HepG2 (cell line): ENCODE measurements around the gene METTL1. TPM values are rescaled to one million over a fixed set of nuclear protein-coding genes. Genes with fewer than 3 reads are reported as not detected.

Experiments used
- ATAC-seq: fragments of 200-7000 bp; cut with Tn5 transposase; 3 replicates; pipeline ENCODE4 v1.9.1; 2020; ENCODE audit warnings: mild to moderate bottlenecking, moderate library complexity
- BruUV-seq: library from RNA; stranded (reverse); fragments of 400-500 nt; replicated peaks from 2 replicates; lab custom pipeline; 2021; lab: Mats Ljungman, UMichigan
- CTCF ChIA-PET: fragments of 300-600 bp; formaldehyde crosslinking; extraction: SDS; loops from one replicate; lab custom pipeline; 2021; ENCODE audit warnings: low total read pairs, inconsistent platforms, low intra/inter-chr PET ratio; lab: Yijun Ruan, JAX
- POLR2A ChIA-PET: fragments of 350-600 bp; sonication (Branson Sonifier 250); formaldehyde crosslinking; loops from one replicate; lab custom pipeline; 2020; ENCODE audit warnings: antibody characterized with exemption, inconsistent platforms; lab: Yijun Ruan, JAX
- DNase-seq: peaks from one replicate; pipeline ENCODE4 v3.0.0-alpha.2; 2015; ENCODE audit warnings: low spot score
- FAIRE-seq: peaks from 3 replicates; lab custom pipeline; 2011; peaks lifted over from hg19 to GRCh38; lab: Jason Lieb, UNC
- H2AFZ ChIP-seq: one replicate; pipeline ENCODE4 v1.6.1; 2011; ENCODE audit warnings: low read length, inconsistent platforms
- H3K27ac ChIP-seq: fragments of 300-600 bp; 3 replicates; pipeline ENCODE4 v1.8.0; 2011; ENCODE audit warnings: mixed run types, mild to moderate bottlenecking, mixed read lengths, low read length, inconsistent platforms; ENCODE audit not compliant: insufficient read depth; ENCODE audit errors: extremely low read length
- H3K27me3 ChIP-seq, 2 experiments: fragments of 200-600 bp in 1 of 2; 2 replicates in 1 of 2; 3 replicates in 1 of 2; pipeline versions ENCODE4 v1.6.0 to v1.8.0; 2011; ENCODE audit warnings: low read length in 2 of 2, mild to moderate bottlenecking in 2 of 2, moderate library complexity in 2 of 2, inconsistent platforms in 1 of 2; ENCODE audit not compliant: insufficient read depth in 2 of 2, control insufficient read depth in 1 of 2
- H3K36me3 ChIP-seq, 2 experiments: fragments of 200-600 bp in 1 of 2; replicated peaks in 1 of 2; 2 replicates in 1 of 2; 3 replicates in 1 of 2; pipeline versions ENCODE4 v1.5.1 to v1.8.0; 2011; ENCODE audit warnings: low read length in 2 of 2, inconsistent platforms in 1 of 2; ENCODE audit not compliant: insufficient read depth in 2 of 2, control insufficient read depth in 1 of 2
- H3K4me1 ChIP-seq: 2 replicates; pipeline ENCODE4 v1.5.1; 2012; ENCODE audit warnings: low read length, inconsistent platforms; ENCODE audit not compliant: insufficient read depth
- H3K4me2 ChIP-seq: 2 replicates; pipeline ENCODE4 v1.6.0; 2011; ENCODE audit warnings: low read depth, low read length, inconsistent platforms
- H3K4me3 ChIP-seq, 3 experiments: fragments of 200-600 bp in 1 of 3; sonication (generic), shearing (Covaris generic) in 1 of 3; replicated peaks in 1 of 3; 2 replicates each; pipeline ENCODE4 v1.5.1; 2011 to 2016; ENCODE audit warnings: low read length in 3 of 3, inconsistent platforms in 2 of 3, low read depth in 2 of 3, mild to moderate bottlenecking in 2 of 3, control low read depth in 1 of 3, mixed read lengths in 1 of 3; ENCODE audit not compliant: insufficient read depth in 1 of 3
- H3K79me2 ChIP-seq: one replicate; pipeline ENCODE4 v1.6.1; 2011; ENCODE audit warnings: low read length, inconsistent platforms; ENCODE audit not compliant: insufficient read depth
- H3K9ac ChIP-seq: 2 replicates; pipeline ENCODE4 v1.6.0; 2011; ENCODE audit warnings: mild to moderate bottlenecking, low read depth, low read length, inconsistent platforms; ENCODE audit not compliant: insufficient read depth
- H3K9me3 ChIP-seq: 2 replicates; pipeline ENCODE4 v1.5.1; 2012; ENCODE audit warnings: mild to moderate bottlenecking, low read length
- H4K20me1 ChIP-seq: 2 replicates; pipeline ENCODE4 v1.6.0; 2011; ENCODE audit warnings: inconsistent platforms, mild to moderate bottlenecking, low read length, moderate library complexity; ENCODE audit not compliant: insufficient read depth
- KMT2A ChIP-seq: sonication (generic); formaldehyde crosslinking; IDR thresholded peaks from 2 replicates; pipeline ENCODE4 v1.4.0; 2020; ENCODE audit warnings: missing genetic modification reagents
- NFKBIZ ChIP-seq: IDR thresholded peaks from 2 replicates; pipeline ENCODE4 v1.6.1; 2018; ENCODE audit warnings: missing genetic modification reagents, missing compliant biosample characterization
- NR2F6 ChIP-seq, 2 experiments: IDR thresholded peaks; 2 replicates each; pipeline ENCODE4 v1.6.1; 2016; ENCODE audit warnings: antibody characterized with exemption in 1 of 2, mild to moderate bottlenecking in 1 of 2
- TCF7L2 ChIP-seq: IDR thresholded peaks from 2 replicates; pipeline ENCODE4 v1.6.1; 2011; ENCODE audit warnings: mild to moderate bottlenecking, low read depth, low read length, moderate library complexity
- ZNF275 ChIP-seq: sonication (generic); formaldehyde crosslinking; IDR thresholded peaks from 2 replicates; pipeline ENCODE4 v1.8.0; 2022; ENCODE audit warnings: missing genetic modification reagents, mild to moderate bottlenecking, inconsistent platforms, borderline replicate concordance
- ZNF318 ChIP-seq: sonication (generic); formaldehyde crosslinking; IDR thresholded peaks from 2 replicates; pipeline ENCODE4 v1.4.0; 2020; ENCODE audit warnings: mild to moderate bottlenecking, missing genetic modification reagents
- ZNF362 ChIP-seq: sonication (generic); formaldehyde crosslinking; IDR thresholded peaks from 2 replicates; pipeline ENCODE4 v1.4.0; 2020; ENCODE audit warnings: missing genetic modification reagents, mild to moderate bottlenecking, borderline replicate concordance
- ZNF713 ChIP-seq: sonication (generic); formaldehyde crosslinking; IDR thresholded peaks from 2 replicates; pipeline ENCODE4 v1.4.0; 2020; ENCODE audit warnings: mild to moderate bottlenecking, missing genetic modification reagents
- WGBS: methylation state at CpG from one replicate; pipeline ENCODE4 v1.1.6; 2017; ENCODE audit warnings: low lambda C conversion rate; 5-methylcytosine and 5-hydroxymethylcytosine counted together
- in situ Hi-C: cut with HindIII; loops from 2 replicates; pipeline ENCODE4 v1.10.0; 2017; ENCODE audit warnings: low pct_unique_long_range_greater_than_20kb; ENCODE audit not compliant: extremely low pct_ligation_motif_present
- intact Hi-C: fragments of 100-400 bp; cut with micrococcal nuclease; formaldehyde crosslinking; loops from one replicate; pipeline ENCODE4 v1.10.0; 2022; ENCODE audit not compliant: unreplicated experiment
- polyA plus RNA-seq, 8 experiments: library from polyadenylated mRNA; depleted of rRNA in 3 of 8; stranded (reverse) in 7 of 8; unstranded in 1 of 8; fragments of >200 nt; fragmentation: Illumina TruSeq in 4 of 8; extraction: Trizol in 4 of 8; gene quantifications; 2 replicates each; pipeline versions ENCODE4 v1.2.1 to v1.2.3, GENCODE V29; 2011 to 2016; ENCODE audit warnings: low read depth in 4 of 8, missing spikeins in 1 of 8, mixed read lengths in 1 of 8; ENCODE audit not compliant: insufficient read depth in 1 of 8
- total RNA-seq, 5 experiments: library from RNA; depleted of rRNA; stranded (reverse); fragments of >200 nt; fragmentation: Illumina TruSeq; extraction: Trizol; gene quantifications; 2 replicates each; pipeline ENCODE4 v1.2.3, GENCODE V29; 2016; ENCODE audit warnings: low read depth in 1 of 5

The METTL1 gene
- total and polyA plus RNA-seq, 2 of the 13 experiments (the other 11 are each of a cell fraction or from before 2014, with no cell fraction given), result 34.7 to 36.9 TPM

GRCh38 chr12:57803319-57803893, 31.5 kb upstream of the METTL1 start (continued):
- TF ChIP-seq NFKBIZ (CRISPR knock-in tag), result no peak
- TF ChIP-seq ZNF275 (CRISPR knock-in tag), result no peak
- TF ChIP-seq ZNF362 (CRISPR knock-in tag), result no peak

- H3K9me3 ChIP-seq, result no peaks in the 10 kb centered on the region
- no peak for FAIRE-seq
- H3K9ac ChIP-seq, result no peak overlapping the region
- H3K79me2 ChIP-seq, result no peaks in the 10 kb centered on the region
- no peak for DNase-seq
- no peak overlapping the region for H2AFZ ChIP-seq
- no peak overlapping the region for H3K4me3 ChIP-seq
- H3K4me2 ChIP-seq, result no peak overlapping the region
- H3K4me1 ChIP-seq, result no peaks in the 10 kb centered on the region
- ChIA-PET POLR2A (no interaction called here), CTCF (interaction anchor here (1.2 to 3.2 kb wide), 2 partner anchors 12 to 103 kb away, joined by 4 to 54 read pairs; no protein-coding TSS in a partner anchor)
- ATAC-seq, result no peak
- intact Hi-C loops, result loop anchor here (1.0 kb wide), 2 partner anchors 29 to 103 kb away; no protein-coding TSS in a partner anchor
- no peaks in the 10 kb centered on the region for H3K27me3 ChIP-seq
- 0 out of 2 replicates have a peak, but pooled peaks cover 3% of the 10 kb centered on the region for H4K20me1 ChIP-seq
- no peak overlapping the region for H3K27ac ChIP-seq
- no peak for TF ChIP-seq TCF7L2
- no peak for TF ChIP-seq NR2F6 (IDR thresholded peaks at IDR 0.05)
- no peak for TF ChIP-seq NR2F6 (CRISPR knock-in tag; IDR thresholded peaks at IDR 0.05)
- no peak for TF ChIP-seq KMT2A (CRISPR knock-in tag)
- TF ChIP-seq ZNF713 (CRISPR knock-in tag), result no peak
- TF ChIP-seq ZNF318 (CRISPR knock-in tag), result no peak
- WGBS, result 94% methylated on average over 1 of the region's 1 CpG
- in situ Hi-C loops, result no loop called here
- BruUV-seq, result no TSS peak
- H3K36me3 ChIP-seq, result peaks cover 5 to 22% of the 10 kb centered on the region in 2 experiments; a peak in 4 of 5 replicates
These were observed 30.7 kb upstream of the METTL1 start for GRCh38 chr12:57802607-57803006.
